Stomach (tissue), 9 donors: ENCODE data around the gene MPST. TPM values are rescaled to one million over a fixed set of nuclear protein-coding genes. Genes with fewer than 3 reads are reported as not detected.

Experiments used
- DNase-seq, 2 donors: peaks; one replicate each; pipeline versions ENCODE4 v3.0.0 to v3.0.0-alpha.2; 2013 to 2019
- H3K27ac ChIP-seq, 5 donors: fragments of 200-600 bp in 4 of 5; sonication (generic) in 4 of 5; one replicate each; pipeline ENCODE4 v1.5.1; 2013 to 2019; ENCODE audit warnings: mild to moderate bottlenecking in 1 of 5, moderate library complexity in 1 of 5
- H3K27me3 ChIP-seq, 3 donors: fragments of 200-600 bp; sonication (generic); one replicate each; pipeline ENCODE4 v1.5.1; 2017 to 2019; ENCODE audit warnings: mixed run types in 1 of 3
- H3K36me3 ChIP-seq, 4 donors: fragments of 200-600 bp; sonication (generic); 1 replicate in 3 of 4; 2 replicates in 1 of 4; pipeline ENCODE4 v1.5.1; 2016 to 2019
- H3K4me1 ChIP-seq, 4 donors: fragments of 200-600 bp; sonication (generic); one replicate each; pipeline ENCODE4 v1.5.1; 2016 to 2019
- H3K4me3 ChIP-seq, 4 donors: fragments of 200-600 bp; sonication (generic) in 3 of 4; one replicate each; pipeline ENCODE4 v1.5.1; 2016 to 2019; ENCODE audit warnings: mild to moderate bottlenecking in 1 of 4
- H3K9me3 ChIP-seq, 4 donors: fragments of 200-600 bp; sonication (generic); one replicate each; pipeline ENCODE4 v1.5.1; 2016 to 2019
- EP300 ChIP-seq: sonication (generic); formaldehyde crosslinking; IDR thresholded peaks from one replicate; pipeline ENCODE4 v1.6.1; 2017; ENCODE audit warnings: antibody characterized with exemption
- POLR2A ChIP-seq, 4 donors: fragments of 450-650 bp; IDR thresholded peaks; one replicate each; pipeline ENCODE4 v1.6.1; 2016; ENCODE audit warnings: antibody characterized with exemption in 4 of 4, control low read depth in 2 of 4, mild to moderate bottlenecking in 1 of 4, moderate library complexity in 1 of 4
- POLR2AphosphoS5 ChIP-seq, 3 donors: sonication (generic); formaldehyde crosslinking; IDR thresholded peaks; one replicate each; pipeline ENCODE4 v1.6.1; 2016; ENCODE audit warnings: antibody characterized with exemption in 3 of 3
- WGBS, 5 donors: extraction: QIAGEN DNeasy Blood & Tissue Kit in 3 of 5; methylation state at CpG; one replicate each; pipeline versions ENCODE4 v1.1.5 to v1.1.7; 2013 to 2018; 5-methylcytosine and 5-hydroxymethylcytosine counted together
- intact Hi-C: fragments of 100-400 bp; cut with DNase I; formaldehyde crosslinking; loops from one replicate; pipeline ENCODE4 v1.15.1; 2023; ENCODE audit warnings: low total_unique reads
- polyA plus RNA-seq, 3 donors: library from polyadenylated mRNA; stranded (reverse); fragments of 200-250 nt; gene quantifications; one replicate each; pipeline ENCODE4 v1.2.3, GENCODE V29; 2013
- total RNA-seq, 5 donors: library from RNA; depleted of rRNA; stranded (reverse); fragments of >200 nt; gene quantifications; one replicate each; pipeline versions ENCODE4 v1.1.0 to v1.2.3, GENCODE V29; 2014 to 2016
- TF ChIP-seq, protein P1 (sequence below), 7 experiments: fragments of 450-650 bp in 4 of 7; fragments of 200-600 bp in 3 of 7; sonication (generic) in 3 of 7; IDR thresholded peaks; one replicate each; pipeline ENCODE4 v1.5.1; 2016 to 2019; ENCODE audit warnings: antibody characterized with exemption in 7 of 7, control low read depth in 2 of 7, mild to moderate bottlenecking in 1 of 7
- donor health status: healthy with polysubstance abuse.
- donor health status: Bipolar disorder and iron deficiency.
- donor health status: healthy.

Gene MPST
- total and polyA plus RNA-seq, 8 donors, result 48.3 to 1,943 (median 154) TPM

DNA sequence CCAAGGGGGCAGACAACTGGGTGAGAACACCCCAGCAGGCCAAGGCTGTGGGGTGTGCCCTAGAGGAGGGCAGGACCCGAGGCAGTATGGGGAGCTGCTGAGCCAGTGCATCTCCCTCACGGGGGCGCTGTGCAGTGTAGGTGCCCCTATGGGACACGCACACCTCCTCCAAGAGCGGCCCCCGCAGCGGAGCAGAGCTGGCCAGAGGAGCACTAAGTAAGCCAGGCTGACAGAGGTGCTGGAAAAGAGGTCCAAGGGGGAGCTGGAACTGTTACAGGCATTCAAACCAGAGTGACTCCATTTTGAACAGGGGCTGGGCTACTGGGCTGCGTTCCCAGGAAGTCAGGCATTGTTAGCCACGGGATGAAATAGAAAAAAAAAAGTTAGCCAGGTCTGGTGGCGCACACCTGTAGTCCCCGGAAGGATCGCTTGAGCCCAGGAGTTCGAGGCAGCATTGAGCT, 42.1 kb upstream of the MPST start:
- Histone ChIP-seq H3K4me3 (peak overlapping the region; percentile 36 to 42 (median 41)), H3K27ac (peak overlapping the region in 4 of 5 donors; percentile 14 to 69 (median 62)), H3K4me1 (peaks cover 5 to 12% (median 10%) of the 10 kb centered on the region in 4 donors), H3K9me3 (no peaks in the 10 kb centered on the region), H3K27me3 (peaks cover 0 to 6% (median 0%) of the 10 kb centered on the region in 3 donors), H3K36me3 (no peaks in the 10 kb centered on the region)
- WGBS, 5 donors, result 10 to 32% (median 19%) methylated on average over 10 to 13 of the region's 13 CpGs
- TF ChIP-seq EP300, result no peak
- TF ChIP-seq POLR2AphosphoS5 (IDR thresholded peaks at IDR 0.05), result no peak
- TF ChIP-seq, protein P1, sequence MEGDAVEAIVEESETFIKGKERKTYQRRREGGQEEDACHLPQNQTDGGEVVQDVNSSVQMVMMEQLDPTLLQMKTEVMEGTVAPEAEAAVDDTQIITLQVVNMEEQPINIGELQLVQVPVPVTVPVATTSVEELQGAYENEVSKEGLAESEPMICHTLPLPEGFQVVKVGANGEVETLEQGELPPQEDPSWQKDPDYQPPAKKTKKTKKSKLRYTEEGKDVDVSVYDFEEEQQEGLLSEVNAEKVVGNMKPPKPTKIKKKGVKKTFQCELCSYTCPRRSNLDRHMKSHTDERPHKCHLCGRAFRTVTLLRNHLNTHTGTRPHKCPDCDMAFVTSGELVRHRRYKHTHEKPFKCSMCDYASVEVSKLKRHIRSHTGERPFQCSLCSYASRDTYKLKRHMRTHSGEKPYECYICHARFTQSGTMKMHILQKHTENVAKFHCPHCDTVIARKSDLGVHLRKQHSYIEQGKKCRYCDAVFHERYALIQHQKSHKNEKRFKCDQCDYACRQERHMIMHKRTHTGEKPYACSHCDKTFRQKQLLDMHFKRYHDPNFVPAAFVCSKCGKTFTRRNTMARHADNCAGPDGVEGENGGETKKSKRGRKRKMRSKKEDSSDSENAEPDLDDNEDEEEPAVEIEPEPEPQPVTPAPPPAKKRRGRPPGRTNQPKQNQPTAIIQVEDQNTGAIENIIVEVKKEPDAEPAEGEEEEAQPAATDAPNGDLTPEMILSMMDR (IDR thresholded peaks at IDR 0.05), result peak in 1 of 7 experiments; percentile 18
- no peak for TF ChIP-seq POLR2A (IDR thresholded peaks at IDR 0.05)
- DNase-seq, result peak; percentile 67 to 79
- intact Hi-C loops, result loop anchor here (10.0 kb wide), 1 partner anchor 123 kb away; no protein-coding TSS in a partner anchor

DNA sequence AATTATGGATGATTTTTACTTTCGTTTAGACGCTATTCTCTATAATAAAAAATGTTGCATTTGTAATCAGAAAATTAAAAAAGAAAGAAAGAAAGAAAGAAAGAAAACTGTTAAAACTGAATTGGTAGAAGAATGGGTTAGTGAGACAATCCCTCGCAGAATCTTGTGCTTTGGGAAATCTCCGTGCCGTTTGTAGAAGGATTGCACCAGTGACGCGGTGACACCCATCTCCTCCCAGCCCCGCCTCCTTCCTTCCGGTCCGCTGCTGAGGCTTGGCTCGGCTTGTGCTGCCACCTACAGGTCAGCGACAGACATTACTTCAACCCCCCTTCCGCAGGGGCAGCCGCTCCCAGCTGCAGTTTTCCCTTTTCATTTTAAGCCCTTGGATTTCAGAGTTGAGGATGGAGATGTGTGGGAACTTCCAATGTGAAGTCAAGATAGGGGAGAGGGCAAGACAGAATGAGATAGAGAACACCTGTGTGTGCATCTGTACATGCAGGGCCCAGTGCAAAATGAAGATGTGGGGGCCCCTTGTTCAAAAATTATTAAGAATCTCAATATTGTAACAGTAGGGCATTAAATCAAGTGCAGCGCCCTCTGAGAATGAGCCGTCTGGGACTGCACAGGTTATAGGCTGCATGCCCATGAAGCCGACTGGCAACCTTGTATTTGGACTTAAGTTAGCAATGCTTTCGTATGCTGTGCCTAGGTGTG, 41.4 kb upstream of the MPST start:
- Histone ChIP-seq H3K27ac (peak overlapping the region in 4 of 5 donors; percentile 14 to 69 (median 62)), H3K4me1 (peaks cover 5 to 12% (median 10%) of the 10 kb centered on the region in 4 donors), H3K9me3 (no peaks in the 10 kb centered on the region), H3K27me3 (peaks cover 0 to 13% (median 0%) of the 10 kb centered on the region in 3 donors), H3K4me3 (peak overlapping the region; percentile 36 to 42 (median 41)), H3K36me3 (no peaks in the 10 kb centered on the region)
- TF ChIP-seq POLR2AphosphoS5 (IDR thresholded peaks at IDR 0.05), result peak; percentile 26 to 90 (median 62)
- TF ChIP-seq POLR2A (IDR thresholded peaks at IDR 0.05), result no peak
- TF ChIP-seq EP300, result no peak
- TF ChIP-seq, protein P1 (IDR thresholded peaks at IDR 0.05), result peak in 5 of 7 experiments; percentile 90 to 95 (median 94)
- 13 to 16% (median 16%) methylated on average over 18 of the region's 18 CpGs for WGBS, 5 donors
- intact Hi-C loops, result loop anchor here (10.0 kb wide), 1 partner anchor 123 kb away; no protein-coding TSS in a partner anchor
- DNase-seq, result peak; percentile 92 to 96

DNA sequence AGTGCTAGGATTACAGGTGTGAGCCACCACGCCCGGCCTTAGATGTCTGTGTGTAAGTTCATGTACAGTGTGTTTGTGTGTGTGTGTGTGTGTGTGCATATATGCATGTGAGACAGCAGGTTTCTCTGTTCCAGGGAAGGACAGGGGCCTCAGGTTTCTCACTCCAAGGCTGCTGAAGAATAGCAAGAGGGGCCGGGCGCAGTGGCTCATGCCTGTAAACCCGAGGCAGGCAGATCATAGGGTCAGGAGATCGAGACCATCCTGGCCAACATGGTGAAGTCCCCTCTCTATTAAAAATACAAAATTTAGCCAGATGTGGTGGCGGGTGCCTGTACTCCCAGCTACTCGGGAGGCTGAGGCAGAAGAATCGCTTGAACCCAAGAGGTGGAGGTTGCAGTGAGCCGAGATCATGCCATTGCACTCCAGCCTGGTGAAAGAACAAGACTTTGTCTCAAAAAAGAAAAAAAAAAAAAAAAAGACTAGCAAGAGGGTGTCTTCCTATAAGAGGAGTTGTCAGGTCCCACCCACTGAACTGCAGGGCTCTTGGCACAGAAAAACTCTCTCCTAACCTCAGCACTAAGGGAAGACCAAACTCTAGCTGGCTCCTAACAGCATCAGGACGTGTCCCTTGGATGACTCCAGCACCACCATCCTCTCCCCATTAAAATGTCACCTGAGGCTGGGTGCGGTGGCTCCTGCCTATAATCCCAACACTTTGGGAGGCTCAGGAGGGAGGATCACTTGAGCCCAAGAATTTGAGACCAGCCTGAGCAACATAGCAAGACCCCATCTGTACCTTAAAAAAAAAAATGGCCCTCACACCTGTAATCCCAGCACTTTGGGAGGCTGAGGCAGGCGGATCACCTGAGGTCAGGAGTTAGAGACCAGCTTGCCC, 40.3 kb upstream of the MPST start:
- peaks cover 0 to 25% (median 0%) of the 10 kb centered on the region in 3 donors for H3K27me3 ChIP-seq
- peaks cover 5 to 12% (median 10%) of the 10 kb centered on the region in 4 donors for H3K4me1 ChIP-seq
- TF ChIP-seq, protein P1 (IDR thresholded peaks at IDR 0.05), result no peak
- TF ChIP-seq POLR2AphosphoS5 (IDR thresholded peaks at IDR 0.05) (no peak), POLR2A (IDR thresholded peaks at IDR 0.05) (no peak), EP300 (no peak)
- no peak for DNase-seq
- H3K36me3 ChIP-seq, result no peaks in the 10 kb centered on the region
- H3K27ac ChIP-seq, result no peak overlapping the region
- 86 to 92% (median 91%) methylated on average over 11 to 13 of the region's 13 CpGs for WGBS, 5 donors
- no peak overlapping the region for H3K4me3 ChIP-seq
- no peaks in the 10 kb centered on the region for H3K9me3 ChIP-seq
- intact Hi-C loops, result loop anchor here (10.0 kb wide), 1 partner anchor 124 kb away; no protein-coding TSS in a partner anchor
